HG03354 (cell line): ENCODE results near the gene OBP2A.
"Not testable (repeated sequence)": the region's sequence is repeated elsewhere in the genome, so short reads cannot be mapped to it uniquely, and the experiment has no call there.

Experiments used
- ATAC-seq: cut with Tn5 transposase; IDR thresholded peaks from one replicate; pipeline ENCODE4 v1.9.1; 2021; ENCODE audit warnings: mild to moderate bottlenecking; ENCODE audit not compliant: unreplicated experiment, poor library complexity, severe bottlenecking

OBP2A gene

GRCh38 chr9:135545646-135546176 is at the start of gene OBP2A:
Gene OBP2A, plus strand, starts transcription at chr9:135546126. Its CDS starts 55 bp downstream, at chr9:135546181.
- ATAC-seq = not testable (repeated sequence)

- no peak for ATAC-seq
These were observed 47.4 kb upstream of the OBP2A start for GRCh38 chr9:135498381-135499126.

- peak; percentile 52 for ATAC-seq
These were observed 46.4 kb upstream of the OBP2A start for GRCh38 chr9:135499326-135500070.

- ATAC-seq = peak; percentile 20
These were observed 45.8 kb upstream of the OBP2A start for GRCh38 chr9:135500071-135500524.

GRCh38 chr9:135500525-135501260 is 45.2 kb upstream of the OBP2A start, which contains the start of gene MRPS2:
Gene MRPS2, plus strand, starts transcription at chr9:135500682. Its CDS starts 29 bp downstream, at chr9:135500711.
- ATAC-seq = peak; percentile 91

GRCh38 chr9:135501261-135502167 is 44.4 kb upstream of the OBP2A start:
- ATAC-seq = no peak

- ATAC-seq = no peak
These were observed 43.6 kb upstream of the OBP2A start for GRCh38 chr9:135502168-135502872.

GRCh38 chr9:135502873-135503321 is 43.0 kb upstream of the OBP2A start:
- ATAC-seq = no peak

- no peak for ATAC-seq
These were observed 42.3 kb upstream of the OBP2A start for GRCh38 chr9:135503371-135504261.

GRCh38 chr9:135504262-135505243 is 41.4 kb upstream of the OBP2A start:
- ATAC-seq = no peak

GRCh38 chr9:135505406-135506187 is 40.3 kb upstream of the OBP2A start:
- ATAC-seq = no peak

- no peak for ATAC-seq
These were observed 39.4 kb upstream of the OBP2A start for GRCh38 chr9:135506327-135507103.

GRCh38 chr9:135507104-135508035 is 38.6 kb upstream of the OBP2A start:
- no peak for ATAC-seq
